HEK293T (cell line): ENCODE data around the gene CDC45.

ENCODE experiments used
- ARNT ChIP-seq: fragments of 450-650 bp; IDR thresholded peaks from 2 replicates; pipeline ENCODE4 v1.6.1; 2017; ENCODE audit warnings: mild to moderate bottlenecking
- BHLHE40 ChIP-seq: fragments of 450-650 bp; IDR thresholded peaks from 2 replicates; pipeline ENCODE4 v1.6.1; 2016; ENCODE audit warnings: mild to moderate bottlenecking, moderate library complexity, borderline replicate concordance
- CTBP1 ChIP-seq: fragments of 450-650 bp; IDR thresholded peaks from 2 replicates; pipeline ENCODE4 v1.6.1; 2016; ENCODE audit warnings: borderline replicate concordance
- FOXA1 ChIP-seq: fragments of 450-650 bp; IDR thresholded peaks from 2 replicates; pipeline ENCODE4 v1.6.1; 2016; ENCODE audit warnings: mild to moderate bottlenecking
- FOXM1 ChIP-seq: fragments of 450-650 bp; IDR thresholded peaks from 2 replicates; pipeline ENCODE4 v1.6.1; 2017; ENCODE audit warnings: mild to moderate bottlenecking, borderline replicate concordance
- HDGF ChIP-seq: fragments of 450-650 bp; IDR thresholded peaks from 2 replicates; pipeline ENCODE4 v1.6.1; 2017; ENCODE audit warnings: antibody characterized with exemption, borderline replicate concordance
- L3MBTL2 ChIP-seq: fragments of 450-650 bp; conservative IDR thresholded peaks from 2 replicates; pipeline ENCODE4 v1.6.1; 2016; ENCODE audit warnings: mild to moderate bottlenecking
- NFRKB ChIP-seq: fragments of 450-650 bp; IDR thresholded peaks from 2 replicates; pipeline ENCODE4 v1.6.1; 2016; ENCODE audit warnings: mild to moderate bottlenecking, moderate library complexity
- TARDBP ChIP-seq: fragments of 450-650 bp; IDR thresholded peaks from 2 replicates; pipeline ENCODE4 v1.6.1; 2016
- ZNF384 ChIP-seq: fragments of 450-650 bp; IDR thresholded peaks from 2 replicates; pipeline ENCODE4 v1.6.1; 2016

- TF ChIP-seq FOXM1 (no peak), ZNF384 (no peak), BHLHE40 (no peak), TARDBP (no peak), L3MBTL2 (no peak), FOXA1 (no peak), NFRKB (no peak), ARNT (no peak), HDGF (no peak), CTBP1 (no peak)
These were observed 2.2 kb upstream of the CDC45 start for GRCh38 chr22:19477321-19478044.
